ENCODE results near the gene RGS8.

RGS8 gene

DNA sequence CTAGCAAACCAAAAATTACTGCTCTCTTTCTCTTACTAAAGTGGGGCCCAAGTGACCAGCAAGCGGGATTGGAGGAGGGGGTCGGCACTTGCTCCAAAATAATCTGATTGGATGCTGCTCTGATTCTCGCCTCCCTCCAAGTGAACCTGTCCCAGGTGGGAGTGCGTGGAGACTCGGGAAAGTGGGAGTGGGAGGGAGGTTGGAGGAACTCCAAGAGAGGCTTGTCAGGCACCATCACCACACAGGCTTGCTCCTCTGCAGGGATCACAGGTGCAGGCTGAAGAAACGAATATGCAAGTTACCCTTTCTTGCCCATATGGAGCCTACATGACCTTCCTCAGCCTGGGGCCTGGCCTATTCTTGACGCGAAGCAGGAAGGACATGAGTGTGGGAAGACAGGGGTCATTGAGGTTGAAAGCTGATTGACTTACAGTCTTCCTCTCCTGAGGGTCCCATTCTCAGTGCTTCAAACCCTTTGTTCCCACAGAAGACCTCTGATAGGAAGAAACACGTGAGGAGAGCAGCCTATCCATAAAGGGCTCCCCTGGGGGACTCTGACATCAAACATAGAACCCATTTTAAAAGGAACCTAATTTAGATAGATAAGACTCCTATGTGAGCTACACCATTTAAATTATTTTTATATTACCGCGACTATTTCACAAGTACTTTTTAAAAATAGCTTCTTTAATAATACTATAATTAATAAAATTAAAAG, 14.2 kb downstream of the RGS8 start:
- no peak for DNase-seq

DNA sequence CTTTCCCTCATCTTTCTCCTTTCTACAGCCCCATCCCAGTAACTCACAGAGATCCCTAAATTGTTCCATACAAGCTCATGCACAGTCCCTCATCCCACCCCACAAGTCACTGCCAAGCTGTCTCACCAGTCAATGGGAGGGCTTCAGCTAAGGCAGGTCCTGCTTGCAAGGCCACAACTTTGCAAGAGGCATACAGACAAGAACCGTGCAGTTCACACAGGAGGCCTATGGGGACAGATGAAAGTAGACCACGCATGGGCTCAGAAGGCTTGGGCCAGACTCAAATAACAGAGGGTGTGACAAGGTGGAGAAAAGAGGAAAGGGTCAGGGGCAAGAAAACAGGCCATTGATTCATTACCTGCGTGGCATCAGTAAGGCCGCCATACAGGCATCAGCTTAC, 15.1 kb downstream of the RGS8 start:
- DNase-seq, result no peak

DNA sequence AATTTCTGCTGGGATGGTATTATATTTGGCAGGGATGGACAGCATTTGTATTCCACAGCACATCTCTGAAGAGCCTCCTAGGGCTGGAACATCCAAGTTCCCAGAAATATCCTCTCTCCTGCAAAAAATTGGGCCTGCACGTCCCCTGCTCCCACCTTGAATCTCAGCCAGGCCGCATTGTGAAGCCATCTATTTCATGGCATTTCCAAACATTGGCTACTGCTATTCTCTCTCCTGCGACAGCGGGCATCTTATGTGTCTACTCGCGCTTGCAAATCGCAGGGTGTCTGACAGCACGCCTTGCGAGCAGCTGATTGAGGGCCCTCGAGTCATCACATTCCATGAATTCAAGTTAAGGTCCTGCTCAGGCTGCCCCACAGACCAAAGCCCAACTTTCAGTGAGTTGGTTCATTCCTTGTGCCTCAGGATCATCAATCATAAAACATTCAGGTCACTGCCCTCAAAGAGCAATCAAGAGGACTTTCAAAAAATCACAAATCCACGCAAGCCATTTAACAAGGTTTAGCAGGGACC, 15.8 kb downstream of the RGS8 start:
- no peak for DNase-seq

DNA sequence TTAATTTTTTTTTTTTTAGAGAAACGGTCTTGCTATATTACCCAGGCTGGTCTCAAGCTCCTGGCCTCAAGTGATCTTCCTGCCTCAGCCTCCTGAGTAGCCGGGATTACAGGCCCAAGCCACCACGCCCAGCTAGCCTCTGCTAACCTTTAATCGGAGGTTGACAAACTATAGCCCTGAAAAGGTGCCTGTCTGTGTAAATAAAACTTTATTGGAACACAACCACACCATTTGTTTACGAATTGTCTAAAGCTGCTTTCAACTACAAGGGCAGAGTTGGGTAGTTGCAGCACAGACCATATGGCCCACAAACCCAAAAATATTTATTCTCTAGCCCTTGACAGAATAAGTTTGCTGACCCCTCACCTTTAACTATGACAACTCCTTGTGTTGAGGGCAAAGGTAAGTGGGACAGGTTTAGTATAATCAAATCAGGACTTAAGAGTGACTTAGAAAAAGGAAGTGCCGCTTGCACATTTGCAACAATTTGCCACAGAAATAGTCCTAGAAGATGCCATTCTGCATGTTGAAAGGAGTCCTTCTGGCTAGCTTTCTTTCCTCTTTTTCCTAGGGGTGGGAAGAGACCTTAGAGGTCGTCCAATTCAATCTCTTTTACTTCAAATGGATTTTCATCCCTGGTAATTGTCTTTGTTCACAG, 16.4 kb downstream of the RGS8 start:
- no peak for DNase-seq

DNA sequence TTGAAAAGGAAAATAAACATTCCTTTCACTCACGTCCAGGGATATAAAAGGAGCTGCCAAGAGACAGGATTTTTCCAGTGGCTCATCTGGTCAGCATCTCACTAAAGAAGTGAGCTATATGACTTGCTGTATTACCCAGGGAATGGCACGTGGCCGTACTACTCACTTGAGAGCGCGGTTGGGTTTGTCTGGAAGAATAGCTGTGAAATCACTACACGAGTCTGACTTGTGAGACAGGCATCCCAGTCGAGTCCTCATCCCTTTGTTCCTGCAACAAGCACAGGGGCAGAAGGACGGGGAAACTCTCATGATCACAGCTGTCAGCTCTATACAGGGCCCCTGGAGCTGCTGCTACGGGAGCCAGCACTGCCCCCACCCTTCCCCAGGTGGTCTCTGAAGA, 17.7 kb downstream of the RGS8 start:
- DNase-seq, result no peak

DNA sequence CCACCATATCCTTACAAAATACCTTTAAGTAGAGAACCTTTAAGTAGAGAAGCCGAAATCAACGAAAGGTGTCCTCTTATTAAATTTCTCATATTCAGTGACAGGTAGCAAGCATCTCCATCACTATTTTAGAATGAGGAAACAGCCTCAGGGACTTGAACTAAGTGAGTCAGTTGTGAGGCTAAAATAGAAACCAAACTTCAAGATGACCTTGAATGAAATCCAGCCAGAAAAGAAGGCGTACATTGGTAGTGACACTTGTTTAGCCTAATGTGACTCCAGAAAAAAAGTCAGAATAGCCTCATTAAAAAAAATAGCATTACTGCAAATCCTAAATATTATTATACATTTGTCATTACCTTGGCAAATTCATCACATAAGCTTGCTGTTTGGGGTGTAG, 20.1 kb downstream of the RGS8 start:
- DNase-seq, result no peak

DNA sequence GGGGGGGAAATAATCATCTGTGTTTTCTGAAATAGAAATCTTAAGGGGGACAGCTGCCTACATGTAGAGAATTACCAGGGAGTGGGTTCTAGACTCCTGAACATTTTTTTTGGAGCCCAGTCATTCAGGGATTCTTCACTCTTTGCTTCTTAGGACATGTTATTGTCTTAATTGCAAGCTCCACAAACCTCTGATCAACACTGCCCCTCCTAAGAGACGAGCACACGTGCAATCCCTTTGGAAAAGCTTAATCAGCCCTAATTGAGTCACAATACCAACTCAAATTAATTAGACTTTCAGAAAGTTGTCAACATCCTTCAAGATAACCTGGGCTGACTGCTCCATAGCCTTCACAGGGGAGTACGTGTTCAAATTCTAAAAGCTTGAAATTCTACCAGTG, 21.4 kb downstream of the RGS8 start:
- DNase-seq, result no peak

DNA sequence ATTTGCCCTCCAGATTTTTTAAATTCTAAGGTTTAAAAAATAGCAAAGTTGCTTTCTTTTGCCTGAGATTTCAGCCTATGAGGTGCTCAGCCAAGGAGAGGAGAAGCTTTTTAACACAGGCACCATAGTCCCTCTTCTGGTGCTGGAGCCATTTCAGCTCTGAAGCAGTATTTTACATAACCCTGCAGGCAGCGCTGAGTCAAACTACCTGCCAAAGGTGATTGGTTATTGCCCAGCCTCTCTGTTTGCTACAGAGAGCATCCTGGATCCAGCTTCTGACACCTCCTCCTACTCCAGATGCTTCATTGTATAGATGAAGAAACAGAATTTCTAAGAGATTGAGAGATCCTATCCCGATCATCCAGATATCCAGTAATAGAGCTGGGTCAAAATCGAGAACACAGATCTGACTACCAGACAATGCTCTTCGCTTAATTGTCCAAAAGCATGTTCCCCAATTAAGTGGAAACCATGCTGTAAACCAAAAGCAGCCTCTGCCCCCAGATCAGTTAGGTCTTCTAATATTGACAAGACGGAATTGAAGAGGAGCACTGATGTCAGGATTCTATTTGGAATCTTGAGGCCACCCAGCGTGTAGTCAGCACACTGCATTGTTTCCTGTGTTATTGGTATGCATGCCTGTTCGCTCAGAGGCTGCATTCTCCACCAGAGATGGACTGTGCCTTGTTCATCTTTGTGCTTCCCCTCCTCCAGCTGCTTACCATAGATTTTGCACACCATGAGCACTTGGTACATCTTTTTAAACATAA, 22.1 kb downstream of the RGS8 start:
- no peak for DNase-seq

DNA sequence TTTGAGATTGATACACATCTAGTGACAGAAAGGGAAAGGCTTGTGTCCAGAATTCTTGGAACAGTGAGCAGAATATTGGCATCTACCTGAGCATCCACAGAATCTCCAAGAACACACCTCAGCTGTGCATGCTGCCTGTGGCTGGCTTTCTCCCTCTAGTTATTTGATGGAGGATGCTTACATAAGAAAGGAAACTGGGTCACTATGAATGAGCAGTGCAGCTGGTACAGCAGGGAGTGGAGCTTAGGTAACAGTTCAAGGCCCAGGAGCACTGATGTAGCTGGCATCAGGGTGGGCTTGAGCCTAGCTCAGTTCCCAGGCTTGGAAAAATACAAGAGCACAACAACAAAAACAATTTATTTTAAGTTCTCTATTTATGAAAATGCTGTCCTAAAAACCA, 26.3 kb downstream of the RGS8 start:
- no peak for DNase-seq

DNA sequence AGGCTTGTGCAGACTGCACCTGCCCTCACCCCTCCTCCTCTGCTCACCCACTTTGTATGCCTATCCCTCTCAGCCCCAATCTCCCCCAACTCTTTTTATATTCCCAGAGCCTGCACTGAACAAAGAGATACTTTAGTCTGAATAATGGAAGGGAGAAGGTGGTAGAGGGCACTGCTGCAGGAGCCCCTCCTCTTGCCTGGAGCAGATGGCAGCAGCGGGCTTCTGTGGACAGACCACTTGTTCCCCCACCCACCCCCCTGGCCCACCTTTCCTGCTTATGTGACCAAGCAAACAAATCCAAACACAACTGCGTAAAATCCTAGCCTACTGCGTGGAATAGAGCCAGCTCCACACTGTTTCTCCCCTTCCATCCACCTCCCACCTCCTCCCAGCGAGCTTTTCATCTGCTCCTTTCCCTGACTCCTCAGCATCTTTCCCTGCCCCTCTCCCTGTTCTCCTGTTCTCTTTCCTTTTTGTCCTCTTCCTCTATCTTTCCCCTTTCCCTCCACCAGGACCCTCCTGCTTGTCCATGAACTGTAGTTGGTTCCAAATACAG, 27.5 kb downstream of the RGS8 start:
- DNase-seq, result no peak

DNA sequence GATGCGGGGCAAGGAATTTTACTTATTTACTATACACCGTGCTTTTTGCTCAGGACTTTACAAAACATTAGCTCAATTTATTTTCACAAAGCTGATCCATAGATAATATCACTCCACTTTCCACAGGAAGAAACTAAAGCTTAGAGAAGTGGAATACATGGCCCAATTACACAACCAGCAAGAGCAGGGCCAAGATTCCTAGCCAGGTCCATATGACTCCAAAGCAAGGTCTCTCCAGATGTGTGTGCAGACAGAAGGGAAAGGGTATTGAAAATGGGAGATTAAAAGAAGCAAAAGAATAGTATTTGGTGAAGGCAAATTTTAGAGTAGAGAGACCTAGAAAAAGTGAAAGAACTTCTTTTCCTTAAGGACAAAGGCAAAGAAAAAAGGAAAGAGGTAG, 30.4 kb downstream of the RGS8 start:
- DNase-seq, result no peak

DNA sequence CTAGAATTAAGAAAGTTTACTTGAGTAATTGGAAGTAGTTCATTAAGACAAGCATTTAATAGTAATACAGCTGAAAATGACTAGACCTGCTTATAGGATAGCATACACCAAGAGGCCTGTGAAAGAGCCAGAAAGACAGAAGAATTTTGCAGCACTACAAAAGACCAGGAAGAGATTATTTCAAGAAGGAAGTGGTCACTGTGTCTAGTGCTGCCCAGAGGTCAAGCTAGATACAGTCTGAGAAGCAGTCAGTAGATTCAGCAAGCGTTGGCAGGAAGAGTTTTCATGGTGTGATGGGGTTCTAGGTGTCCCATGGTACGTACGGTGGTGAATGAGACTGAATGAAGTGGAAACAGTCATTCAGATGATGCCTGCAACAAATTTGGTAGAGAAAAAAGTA, 31.5 kb downstream of the RGS8 start:
- no peak for DNase-seq

DNA sequence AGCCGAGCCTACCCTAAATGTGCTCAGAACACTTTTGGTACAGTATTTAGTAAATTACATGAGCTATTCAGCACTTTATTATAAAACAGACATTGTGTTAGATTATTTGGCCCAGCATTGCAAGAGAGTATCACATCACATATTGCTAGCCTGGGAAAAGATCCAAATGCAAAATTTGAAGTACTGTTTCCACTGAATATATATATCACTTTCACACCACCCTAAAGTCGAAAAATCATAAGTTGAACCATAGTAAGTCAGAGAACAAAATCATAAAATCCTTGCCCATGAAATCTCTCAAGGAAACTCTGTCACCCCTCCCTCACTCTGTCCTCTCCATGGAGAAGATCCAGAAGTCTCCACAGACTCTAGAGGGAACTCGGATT, 33.1 kb downstream of the RGS8 start:
- DNase-seq, result no peak

DNA sequence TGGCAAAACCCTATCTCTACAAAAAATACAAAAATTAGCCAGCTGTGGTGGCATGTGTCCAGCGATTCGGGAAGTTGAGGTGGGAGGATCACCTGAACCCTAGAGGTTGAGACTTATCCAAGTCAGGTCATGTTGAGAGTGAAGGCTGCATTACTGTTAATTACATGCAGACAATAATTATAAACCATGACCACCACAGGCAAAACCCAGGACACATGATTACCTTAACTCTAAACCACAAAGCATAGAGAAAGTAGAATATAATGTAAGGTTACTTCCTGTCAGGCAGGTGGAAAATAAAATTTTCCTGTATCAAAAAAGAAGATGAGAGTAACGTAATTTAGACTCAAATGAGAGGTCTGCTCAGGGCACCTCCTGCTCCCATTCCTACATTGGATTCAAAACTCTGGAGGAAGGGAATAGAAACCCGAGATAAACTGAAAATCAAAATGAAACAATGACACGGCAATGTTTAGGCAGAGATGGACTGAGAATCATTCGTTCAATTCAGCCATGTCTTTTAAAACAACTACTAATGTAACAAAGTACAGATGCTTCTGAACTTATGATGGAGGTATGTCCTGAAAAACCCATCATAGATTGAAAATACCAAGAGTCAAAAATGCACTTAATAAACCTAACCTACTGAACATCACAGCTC, 33.6 kb downstream of the RGS8 start:
- no peak for DNase-seq

DNA sequence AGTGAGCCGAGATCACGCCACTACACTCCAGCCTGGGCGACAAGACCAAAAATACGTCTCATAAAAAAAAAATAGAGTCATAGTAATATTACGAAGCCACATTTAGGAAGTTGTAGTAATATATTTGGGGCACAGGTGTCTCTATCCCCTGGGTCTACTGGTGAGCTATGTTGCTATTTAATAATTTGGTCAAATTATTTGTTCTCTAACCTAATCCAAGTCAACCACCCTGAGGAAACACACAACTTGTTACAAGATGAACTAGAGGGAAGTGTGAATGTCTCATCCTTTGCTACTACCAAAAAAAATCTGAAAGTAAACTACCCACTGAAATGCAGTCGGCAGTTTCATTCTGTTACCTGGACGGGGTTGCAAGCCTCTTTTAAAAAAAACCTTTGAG, 35.3 kb downstream of the RGS8 start:
- DNase-seq, result no peak

DNA sequence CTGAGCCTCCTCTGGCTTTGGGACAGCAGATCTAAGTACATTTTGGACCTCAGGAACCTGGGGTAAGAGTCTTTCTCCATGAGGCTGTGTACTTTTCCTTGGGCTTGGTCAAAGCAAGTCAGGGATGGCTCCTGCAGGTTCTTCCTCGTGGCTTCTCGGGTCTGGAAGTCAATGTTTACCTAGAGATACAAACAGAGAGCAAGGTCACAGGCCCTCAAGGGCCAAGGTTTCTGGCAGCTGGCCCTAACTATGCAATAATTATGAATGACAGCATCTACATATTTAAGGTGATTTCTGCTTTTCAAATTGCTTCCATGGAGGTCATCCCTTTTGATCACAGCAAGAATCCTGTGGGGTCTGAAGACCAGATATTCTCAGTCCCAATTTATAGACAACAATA, 37.6 kb downstream of the RGS8 start:
- DNase-seq, result no peak

DNA sequence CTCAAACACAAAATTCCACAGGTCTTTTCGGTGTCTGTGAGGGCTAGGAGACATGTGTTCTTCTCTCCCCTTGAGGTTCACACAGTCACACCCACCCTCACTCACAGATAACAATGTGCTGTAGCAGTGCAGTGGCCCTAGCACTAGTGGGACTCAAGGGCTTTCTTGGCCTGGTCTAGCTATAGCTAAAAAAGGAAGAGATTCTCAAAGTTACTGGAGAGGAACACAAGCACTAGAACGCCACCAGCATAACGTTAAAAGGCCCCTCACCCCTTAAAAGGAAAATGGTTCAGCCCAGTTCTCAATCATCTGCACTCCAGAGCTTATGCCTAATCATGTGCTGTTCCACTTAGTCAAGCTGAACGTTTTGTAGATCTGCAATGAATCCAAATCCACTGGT, 39.5 kb downstream of the RGS8 start:
- DNase-seq, result no peak

DNA sequence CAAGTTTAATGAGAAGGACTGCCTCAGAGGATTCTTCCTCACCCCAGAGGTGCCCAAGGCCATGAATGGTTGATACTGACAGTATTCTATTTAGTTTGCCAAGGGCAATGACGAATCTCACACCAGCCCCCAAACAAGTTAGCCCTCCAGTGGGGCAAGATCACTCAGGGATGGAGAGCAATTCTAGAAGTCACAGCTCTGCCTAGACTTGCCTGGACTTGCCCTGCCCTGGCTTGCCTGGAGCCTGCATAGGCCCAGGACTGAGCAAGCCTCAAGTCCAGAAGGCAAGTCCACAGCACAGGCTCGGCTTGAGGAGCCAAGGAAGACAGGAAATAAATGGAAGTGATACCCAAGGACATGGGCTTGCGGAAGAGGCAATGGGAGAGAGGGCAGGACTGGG, 40.7 kb downstream of the RGS8 start:
- no peak for DNase-seq

DNA sequence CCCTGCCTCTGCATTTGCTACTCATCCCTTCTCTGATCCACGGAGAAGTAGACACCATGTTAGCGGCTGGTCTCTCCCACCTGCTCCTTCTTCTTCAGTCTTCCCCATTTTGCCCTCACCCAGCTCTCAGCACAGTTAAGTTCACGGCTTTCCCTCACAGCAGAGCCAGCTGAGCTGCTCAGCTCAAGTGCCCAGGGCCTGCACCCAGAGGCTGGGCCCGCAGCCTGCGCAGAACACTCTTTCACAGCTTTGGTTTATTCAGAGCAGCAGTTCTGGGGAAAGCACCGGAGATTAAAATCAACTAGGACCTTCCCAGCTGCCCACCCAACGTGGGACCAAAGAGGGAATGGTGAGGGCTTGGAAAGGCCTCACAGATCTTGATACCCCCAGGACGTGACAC, 41.9 kb downstream of the RGS8 start:
- DNase-seq, result no peak

DNA sequence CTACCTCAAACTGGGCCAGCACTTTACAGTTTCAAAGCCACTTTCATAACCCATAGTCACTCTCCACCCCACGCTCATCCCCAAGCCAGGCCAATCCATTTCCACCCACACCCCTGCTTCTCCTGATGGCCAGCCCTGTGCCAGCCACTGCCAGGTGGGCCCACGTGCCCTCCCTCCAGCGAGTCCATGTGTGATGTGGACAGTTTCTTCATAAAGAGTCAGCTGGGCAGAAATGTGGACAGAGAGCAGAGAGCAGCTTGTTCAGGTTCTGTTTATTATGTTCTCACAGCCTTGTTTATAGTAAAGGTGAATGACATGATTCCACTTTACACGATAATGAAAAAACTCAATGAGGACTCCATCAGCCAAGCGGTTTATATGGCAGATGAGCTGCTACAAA, 42.8 kb downstream of the RGS8 start:
- no peak for DNase-seq

DNA sequence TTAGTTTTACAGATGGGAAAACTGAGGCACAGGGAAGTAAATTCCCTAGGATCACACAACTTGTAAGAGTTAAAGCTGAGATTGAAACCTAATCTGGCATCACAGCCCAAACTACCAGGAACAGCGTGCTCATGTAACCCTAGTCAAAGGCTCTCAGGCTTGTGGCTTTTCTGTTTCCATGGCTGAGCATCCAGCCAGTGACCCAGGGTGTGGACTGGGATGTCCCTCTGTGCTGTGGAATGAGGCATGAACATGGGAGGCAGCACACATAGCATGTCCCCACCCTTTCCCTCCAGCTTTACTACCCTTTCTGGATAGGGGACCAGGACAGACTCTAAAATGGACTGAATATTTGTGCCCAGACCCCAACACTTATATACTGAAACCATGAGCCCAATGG, 45.1 kb downstream of the RGS8 start:
- no peak for DNase-seq

DNA sequence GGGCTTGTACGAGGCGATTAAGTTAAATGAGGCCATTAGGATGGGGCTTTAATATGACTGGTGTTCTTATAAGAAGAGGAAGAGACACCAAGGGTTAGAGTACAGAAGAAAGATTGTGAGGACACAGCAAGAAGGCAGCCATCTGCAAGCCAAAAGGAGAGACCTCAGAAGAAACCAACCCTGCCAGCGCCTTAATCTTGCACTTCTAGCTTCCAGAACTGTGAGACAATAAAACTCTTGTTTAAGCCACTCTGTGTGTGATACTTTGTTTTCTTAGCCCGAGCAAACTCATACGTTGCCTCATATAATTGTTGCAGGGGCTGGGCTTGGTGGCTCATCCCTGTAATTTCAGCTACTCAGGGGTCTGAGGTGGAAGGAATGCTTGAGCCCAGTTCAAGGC, 46.6 kb downstream of the RGS8 start:
- DNase-seq, result no peak

DNA sequence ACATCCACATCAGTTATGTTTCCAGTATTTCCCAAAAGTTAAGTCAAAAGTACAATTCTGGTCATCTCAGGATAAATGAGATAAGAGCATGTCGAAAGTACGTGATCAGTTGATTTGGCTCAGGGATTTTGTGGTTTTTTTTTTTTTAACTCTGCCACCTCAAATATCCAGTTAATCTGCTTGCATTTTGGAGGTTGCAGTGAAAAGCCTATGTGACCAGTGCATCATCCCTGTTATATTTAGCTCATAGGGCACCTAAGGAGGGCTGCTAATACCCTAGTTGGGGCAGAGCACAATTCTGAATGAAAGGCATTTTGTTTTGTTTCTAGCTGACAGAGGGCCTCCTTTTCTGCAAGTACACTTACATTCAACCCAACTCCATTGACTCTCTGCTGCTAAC, 48.5 kb downstream of the RGS8 start:
- DNase-seq, result no peak
